Activated CD4-positive, alpha-beta T cell treated with anti-CD3 and anti-CD28 coated beads, Interleukin-10, Interleukin-2, amounts not matched to agents 100 ng/mL and 50 ng/mL, durations not matched to agents 16 hours and 8 hours (primary cell): ENCODE data around the gene CSF1R.

ENCODE experiments used
- DNase-seq: peaks from one replicate; pipeline ENCODE4 v3.0.0-alpha.2; 2020

CSF1R gene

DNA sequence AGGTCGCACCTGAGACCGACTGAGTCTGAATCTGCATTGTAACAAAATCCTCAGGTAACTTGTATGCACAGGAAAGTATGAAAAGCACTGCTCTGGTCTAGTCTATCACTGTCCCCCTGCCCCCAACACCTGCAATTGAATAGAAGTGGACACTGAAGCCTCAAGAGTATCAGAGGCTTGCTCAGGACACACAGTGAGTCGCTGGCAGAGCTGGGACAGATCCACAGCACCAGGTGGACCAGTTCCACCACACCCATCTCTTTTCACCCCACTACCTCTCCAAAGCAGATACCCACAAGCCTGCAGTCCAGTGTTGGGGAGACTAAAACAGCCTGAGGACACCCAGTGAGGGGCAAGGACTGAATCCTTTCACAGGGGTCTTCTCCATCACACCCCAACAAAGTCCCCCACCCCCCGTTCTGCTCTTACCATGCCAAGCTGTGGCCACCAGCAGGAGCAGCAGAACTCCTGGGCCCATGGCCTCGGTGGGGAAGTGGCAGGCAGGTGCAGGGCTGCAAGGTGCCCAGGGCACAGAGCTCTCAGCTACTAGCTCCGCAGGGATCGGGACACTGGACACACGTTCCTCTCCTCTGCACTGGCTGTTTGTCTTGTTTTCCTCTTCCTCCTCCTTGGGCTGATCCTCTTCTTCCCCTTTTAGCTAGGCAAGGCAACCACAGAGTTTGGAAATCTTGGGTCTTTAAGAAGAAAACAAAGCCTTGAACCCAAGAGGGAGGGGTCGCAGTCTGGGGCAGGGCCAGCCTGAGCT is at the start of gene CSF1R:
Gene CSF1R, minus strand, starts transcription at position 605 of the 766 bp plus-strand sequence. Its CDS starts 127 bp downstream, at position 478.
- no peak for DNase-seq

DNA sequence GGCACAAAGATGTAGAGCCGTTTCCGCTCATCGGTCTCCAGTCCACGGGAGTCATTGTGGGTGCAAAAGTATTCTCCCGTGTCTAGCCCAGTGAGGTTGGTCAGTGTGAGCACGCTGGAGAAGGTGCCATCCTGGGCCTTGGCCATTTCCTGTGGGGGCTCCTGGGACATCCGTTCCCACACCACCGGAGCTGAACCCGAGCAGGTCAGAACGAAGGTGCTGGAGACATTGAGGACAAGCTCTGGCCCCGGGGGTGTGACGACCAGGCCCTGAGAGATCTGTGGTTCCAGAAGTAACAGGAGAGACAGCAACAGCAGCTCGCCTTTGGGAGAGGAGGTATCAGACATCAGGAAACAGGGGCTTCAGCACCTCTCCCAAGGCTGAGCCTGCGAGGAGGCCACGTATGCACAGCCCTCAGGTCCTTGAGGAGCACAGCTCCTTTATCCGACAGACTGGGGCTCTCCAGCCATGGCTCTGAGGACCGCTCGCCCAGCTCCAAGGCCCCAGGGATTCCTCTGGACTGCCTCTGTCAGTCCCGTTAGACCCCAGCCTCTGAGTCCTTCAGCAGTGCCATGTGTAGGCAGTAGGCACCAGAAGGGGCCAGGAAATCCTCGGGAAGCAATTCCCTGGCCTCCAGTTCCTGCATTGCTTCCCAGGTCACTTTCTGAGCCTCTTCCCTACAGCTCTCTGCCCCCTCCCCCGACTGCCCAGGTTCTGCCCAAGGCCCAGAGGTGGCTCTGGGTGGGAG is 49.4 kb upstream of the CSF1R start:
- DNase-seq, result no peak

GRCh38 chr5:150134198-150134588 is 47.8 kb upstream of the CSF1R start:
- no peak for DNase-seq

DNA sequence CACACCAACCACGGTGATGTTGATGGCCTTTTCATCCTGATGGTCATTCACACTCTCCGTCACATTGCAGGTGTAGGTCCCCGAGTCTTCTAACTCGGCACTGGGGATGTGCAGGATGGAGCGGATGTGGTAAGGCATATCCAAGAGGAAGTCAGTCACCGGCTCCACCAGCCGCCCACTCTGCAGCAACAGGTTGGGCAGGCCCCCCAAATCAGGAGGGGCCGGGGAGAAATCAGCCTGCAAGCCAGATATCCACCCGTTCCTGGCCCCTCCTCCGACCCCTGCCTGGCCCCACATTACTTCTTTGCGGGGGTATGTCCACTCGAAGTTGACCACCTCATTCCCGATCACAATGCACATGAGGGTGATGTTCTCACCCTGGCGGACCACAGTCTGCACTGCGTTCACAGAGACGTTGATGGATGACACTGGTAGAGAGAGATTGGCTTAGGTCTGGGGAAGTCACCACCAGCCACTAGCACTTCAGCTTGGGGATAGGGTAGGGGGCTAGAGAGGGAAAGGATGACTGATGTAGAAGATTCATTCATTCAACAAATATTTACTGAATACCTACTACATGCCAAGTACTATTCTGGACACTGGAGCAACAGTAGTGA is 47.3 kb upstream of the CSF1R start:
- DNase-seq, result no peak

DNA sequence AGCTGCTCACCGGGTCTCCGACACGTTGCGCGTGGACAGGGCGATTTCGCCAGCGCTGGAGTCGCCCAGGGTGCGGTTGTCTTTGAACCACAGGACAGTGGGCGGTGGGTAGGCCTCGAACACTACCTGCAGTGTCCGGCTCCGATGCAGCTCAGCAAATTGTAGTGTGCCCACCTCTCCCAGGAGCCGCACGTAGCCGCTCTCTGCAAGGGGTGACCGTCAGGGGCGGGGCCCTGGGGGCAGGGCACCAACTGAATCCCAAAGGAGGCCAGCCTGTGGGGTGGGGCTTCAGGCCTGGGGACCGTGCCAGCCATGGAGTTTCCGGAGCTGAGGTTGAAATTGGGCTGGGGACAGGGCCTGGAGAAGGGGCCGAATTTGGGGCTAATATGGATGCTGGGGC is 46.4 kb upstream of the CSF1R start:
- no peak for DNase-seq

- no peak for DNase-seq
Measured at GRCh38 chr5:150131978-150132694, 45.8 kb upstream of the CSF1R start.

- no peak for DNase-seq
Measured at GRCh38 chr5:150131461-150131860, 45.1 kb upstream of the CSF1R start.

DNA sequence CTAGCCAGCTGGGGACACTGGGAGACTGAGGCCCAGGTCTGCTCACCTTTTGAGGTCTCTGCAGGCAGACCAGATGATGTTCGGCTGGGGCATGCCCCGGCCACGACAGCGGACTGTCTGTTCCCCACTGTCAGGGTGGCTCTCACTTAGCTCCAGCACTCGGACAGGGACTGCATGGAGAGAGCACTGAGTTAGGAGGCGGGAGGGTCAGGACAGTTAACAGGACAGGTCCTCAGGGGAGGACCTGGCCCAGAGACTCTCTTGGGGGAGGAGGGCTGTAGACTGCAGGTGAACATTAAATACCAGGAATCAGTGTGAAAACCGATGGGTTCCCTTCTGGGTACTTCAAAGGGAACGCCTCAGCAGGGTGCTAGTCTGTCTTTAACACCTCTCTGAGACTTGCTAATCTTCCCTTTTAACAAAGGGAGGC is 44.2 kb upstream of the CSF1R start:
- DNase-seq, result no peak

GRCh38 chr5:150129813-150130492 is 43.6 kb upstream of the CSF1R start:
- peak; percentile 66 for DNase-seq

DNA sequence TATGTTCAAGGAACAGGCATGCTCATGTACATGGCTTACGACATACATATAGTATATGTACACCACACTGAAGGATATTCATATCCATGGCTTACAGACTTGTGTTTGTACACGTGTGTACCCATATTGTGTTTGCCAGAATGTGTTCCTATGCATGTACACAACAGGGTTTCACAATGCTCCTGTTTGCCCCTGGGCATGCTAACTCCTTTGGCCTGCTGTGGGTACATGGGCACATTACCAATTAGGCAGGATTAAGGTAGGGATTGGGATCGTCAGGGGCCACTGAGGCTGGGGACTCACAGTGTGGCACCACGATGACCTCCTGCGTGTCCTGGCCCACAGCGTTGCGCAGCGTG is 43.1 kb upstream of the CSF1R start:
- no peak for DNase-seq

DNA sequence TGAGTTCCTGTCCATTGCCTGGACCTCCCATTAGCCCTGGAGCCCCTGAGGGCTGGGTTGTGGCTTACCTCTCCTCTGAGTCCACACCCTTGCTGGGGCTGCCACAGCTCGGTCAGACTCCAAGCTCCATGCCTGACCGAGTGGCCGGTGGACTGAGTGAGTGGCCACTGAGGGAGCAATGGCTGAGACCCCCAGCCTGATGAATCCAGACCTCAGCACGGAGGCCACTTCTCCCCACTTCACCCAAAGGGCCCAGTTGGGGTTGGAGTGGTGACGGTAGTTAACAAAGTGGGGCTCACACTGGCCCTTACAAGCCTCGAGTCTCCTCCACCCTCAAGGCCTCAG is 40.5 kb upstream of the CSF1R start:
- DNase-seq, result no peak

- DNase-seq, result no peak
Measured at GRCh38 chr5:150126199-150126920, 40.0 kb upstream of the CSF1R start.

GRCh38 chr5:150125334-150125733 is 39.0 kb upstream of the CSF1R start:
- DNase-seq, result no peak

DNA sequence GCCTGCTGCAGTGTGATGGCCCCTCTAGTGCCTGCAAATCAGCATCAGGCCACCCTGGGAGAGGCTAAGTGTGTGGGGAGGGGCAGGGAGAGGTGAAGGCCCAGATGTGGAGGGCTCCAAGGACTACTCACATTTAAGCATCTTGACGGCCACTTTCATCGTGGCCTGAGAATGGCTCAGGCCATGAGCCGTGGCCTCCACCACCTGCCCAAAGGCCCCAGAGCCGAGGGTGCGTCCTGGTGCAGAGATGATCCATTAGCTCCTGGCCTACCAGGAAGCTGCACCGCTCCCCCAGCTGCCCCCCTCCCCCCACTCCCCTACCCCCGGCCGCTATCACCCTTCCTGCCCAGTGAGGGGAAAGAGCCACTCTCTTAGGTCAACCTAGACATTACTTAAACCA is 38.2 kb upstream of the CSF1R start:
- DNase-seq, result no peak

GRCh38 chr5:150124111-150124557 is 37.8 kb upstream of the CSF1R start:
- no peak for DNase-seq

- no peak for DNase-seq
Measured at GRCh38 chr5:150123542-150123941, 37.2 kb upstream of the CSF1R start.

- DNase-seq, result no peak
Measured at GRCh38 chr5:150122536-150123481, 36.5 kb upstream of the CSF1R start.

- DNase-seq, result peak; percentile 59
Measured at GRCh38 chr5:150122158-150122510, 35.8 kb upstream of the CSF1R start.

- DNase-seq, result no peak
Measured at GRCh38 chr5:150121448-150122157, 35.2 kb upstream of the CSF1R start.
